HG02840 (cell line): ENCODE data around the gene BAG3.
"Not testable (repeated sequence)": the region's sequence is repeated elsewhere in the genome, so short reads cannot be mapped to it uniquely, and the experiment has no call there.

Source experiments
- ATAC-seq: cut with Tn5 transposase; IDR thresholded peaks from one replicate; pipeline ENCODE4 v1.9.1; 2021; ENCODE audit warnings: mild to moderate bottlenecking, moderate library complexity, moderate number of reproducible peaks; ENCODE audit not compliant: unreplicated experiment, low FRiP score

Gene BAG3

DNA sequence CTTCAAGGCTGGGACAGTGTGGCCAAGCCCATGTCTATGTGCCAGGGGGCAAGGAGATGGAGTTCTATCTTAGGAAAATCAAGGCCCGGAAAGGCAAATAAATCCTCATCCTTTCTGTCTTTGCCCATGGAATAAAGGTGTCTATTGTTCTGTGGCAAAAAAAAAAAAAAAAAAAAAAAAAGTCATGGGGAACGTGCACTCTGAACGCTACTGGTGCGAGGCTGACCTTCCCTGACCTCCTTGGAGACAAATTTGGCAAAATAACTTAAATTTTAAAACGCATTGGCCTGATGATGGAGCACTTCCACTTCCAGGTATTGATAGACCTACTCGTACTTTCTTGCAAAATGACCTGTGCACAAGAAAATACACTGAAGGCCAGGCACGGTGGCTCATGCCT is 12.2 kb upstream of the BAG3 start:
- ATAC-seq, result no peak

DNA sequence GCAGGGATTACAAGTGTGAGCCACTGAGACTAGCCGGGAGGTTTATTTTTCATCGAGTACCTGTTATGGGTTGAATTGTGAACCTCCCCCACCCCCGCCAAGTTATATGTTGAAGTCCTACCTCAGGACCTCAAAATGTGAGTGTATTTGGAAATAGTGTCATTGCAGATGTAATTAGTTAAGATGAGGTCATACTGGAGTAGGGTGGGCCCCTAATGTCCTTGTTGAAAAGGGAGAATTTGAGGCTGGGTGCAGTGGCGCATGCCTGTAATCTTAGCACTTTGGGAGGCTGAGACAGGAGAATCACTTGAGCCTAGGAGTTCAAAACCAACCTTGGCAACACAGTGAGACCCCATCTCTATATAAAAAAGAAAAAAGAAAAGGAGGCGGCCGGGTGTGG is 10.8 kb upstream of the BAG3 start:
- ATAC-seq, result no peak

GRCh38 chr10:119640875-119641526 is 10.2 kb upstream of the BAG3 start:
- no peak for ATAC-seq

- no peak for ATAC-seq
These were observed 8.5 kb upstream of the BAG3 start for GRCh38 chr10:119642556-119643111.

DNA sequence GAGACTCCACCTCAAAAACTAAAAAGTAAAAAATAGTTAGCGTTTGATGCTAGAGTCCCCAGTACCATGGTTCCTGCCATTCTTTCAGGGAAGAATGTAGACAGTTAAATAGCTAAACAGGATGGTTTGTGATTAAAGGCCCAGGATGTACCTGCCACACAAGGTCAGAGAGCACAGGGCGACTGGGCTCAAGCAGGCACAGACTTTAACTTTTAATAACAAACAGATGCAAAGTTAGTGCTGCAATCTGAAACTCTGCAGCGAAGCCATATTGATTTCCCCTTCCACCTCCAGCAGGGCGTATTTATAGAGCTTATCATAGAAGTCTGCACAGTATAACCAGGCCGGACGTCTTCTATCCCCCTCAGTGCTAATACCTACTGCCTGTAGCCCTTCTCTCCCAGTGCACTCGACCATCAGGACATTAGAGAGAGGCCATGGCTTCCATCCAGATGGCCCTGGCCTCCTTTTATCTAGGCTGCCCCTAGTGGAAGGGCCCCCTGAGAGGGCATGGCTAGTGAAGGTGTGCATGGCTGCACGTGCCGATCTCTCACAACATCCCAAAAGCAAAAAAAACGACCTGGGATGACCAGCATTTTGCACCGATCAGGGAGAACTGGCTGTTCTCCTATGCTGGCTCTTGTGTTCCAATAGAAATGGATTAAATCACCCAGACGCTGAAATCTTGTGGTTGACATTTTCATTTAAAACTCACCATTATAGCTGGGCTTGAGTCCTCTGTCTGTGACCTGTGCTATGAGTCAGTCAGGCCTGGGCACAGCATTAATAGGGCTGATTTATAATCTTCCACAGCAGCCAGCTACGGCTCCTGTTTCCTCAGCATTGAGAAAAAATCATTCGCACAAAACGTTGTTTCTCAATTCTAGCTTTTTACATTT is 7.6 kb upstream of the BAG3 start:
- no peak for ATAC-seq

- no peak for ATAC-seq
These were observed 6.9 kb upstream of the BAG3 start for GRCh38 chr10:119644205-119644814.

GRCh38 chr10:119644994-119645393 is 6.2 kb upstream of the BAG3 start:
- ATAC-seq, result no peak

GRCh38 chr10:119650062-119650461 is 1.1 kb upstream of the BAG3 start:
- no peak for ATAC-seq

GRCh38 chr10:119651514-119652360 is 557 bp downstream of the BAG3 start:
- no peak for ATAC-seq

- ATAC-seq, result no peak
These were observed 1.2 kb downstream of the BAG3 start for GRCh38 chr10:119652361-119652730.

- no peak for ATAC-seq
These were observed 2.0 kb downstream of the BAG3 start for GRCh38 chr10:119653209-119653608.

GRCh38 chr10:119653916-119654315 is 2.7 kb downstream of the BAG3 start:
- ATAC-seq, result no peak

- ATAC-seq, result no peak
These were observed 3.4 kb downstream of the BAG3 start for GRCh38 chr10:119654540-119654939.

GRCh38 chr10:119655566-119656001 is 4.4 kb downstream of the BAG3 start:
- no peak for ATAC-seq

GRCh38 chr10:119656760-119657159 is 5.6 kb downstream of the BAG3 start:
- no peak for ATAC-seq

DNA sequence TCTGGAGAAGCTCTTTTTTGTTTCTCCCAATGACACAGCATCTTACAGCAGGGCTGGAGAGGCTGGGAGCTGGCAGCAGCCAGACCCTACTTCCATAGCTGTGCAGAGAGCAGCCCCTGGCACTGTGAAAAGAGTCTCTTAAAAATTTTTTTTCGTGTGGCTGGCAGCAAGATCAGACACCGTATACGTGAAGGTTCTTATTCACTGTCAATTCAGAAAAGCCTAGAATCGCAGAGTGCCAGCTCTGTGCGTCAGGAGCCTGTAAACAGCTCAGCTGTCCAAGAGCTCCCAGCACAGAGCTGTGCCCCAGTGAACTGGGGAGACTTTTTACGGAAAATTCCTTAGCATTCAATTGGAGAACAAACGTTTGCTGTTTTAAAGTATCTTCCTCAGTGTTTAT is 6.5 kb downstream of the BAG3 start:
- ATAC-seq, result no peak

DNA sequence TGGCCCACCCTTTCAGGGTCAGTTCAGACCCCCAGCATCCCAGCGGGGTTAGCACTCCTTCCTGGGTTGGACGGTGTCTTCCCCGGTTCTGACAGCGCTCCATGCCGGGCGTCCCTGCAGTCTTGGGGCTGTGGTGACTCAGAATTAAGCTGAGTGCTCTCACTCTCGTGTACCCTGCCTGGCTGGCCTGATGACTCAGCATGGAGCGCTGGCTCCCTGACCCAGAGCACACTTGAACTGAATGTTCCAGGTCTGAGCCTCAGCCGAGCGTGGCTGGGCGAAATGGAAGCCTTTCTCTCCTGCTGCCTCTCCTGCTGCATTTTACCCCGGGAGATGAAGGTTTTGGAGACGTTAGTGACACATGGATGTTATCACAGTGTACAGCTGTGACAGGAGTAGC is 7.1 kb downstream of the BAG3 start:
- no peak for ATAC-seq

GRCh38 chr10:119659951-119660350 is 8.8 kb downstream of the BAG3 start:
- no peak for ATAC-seq

DNA sequence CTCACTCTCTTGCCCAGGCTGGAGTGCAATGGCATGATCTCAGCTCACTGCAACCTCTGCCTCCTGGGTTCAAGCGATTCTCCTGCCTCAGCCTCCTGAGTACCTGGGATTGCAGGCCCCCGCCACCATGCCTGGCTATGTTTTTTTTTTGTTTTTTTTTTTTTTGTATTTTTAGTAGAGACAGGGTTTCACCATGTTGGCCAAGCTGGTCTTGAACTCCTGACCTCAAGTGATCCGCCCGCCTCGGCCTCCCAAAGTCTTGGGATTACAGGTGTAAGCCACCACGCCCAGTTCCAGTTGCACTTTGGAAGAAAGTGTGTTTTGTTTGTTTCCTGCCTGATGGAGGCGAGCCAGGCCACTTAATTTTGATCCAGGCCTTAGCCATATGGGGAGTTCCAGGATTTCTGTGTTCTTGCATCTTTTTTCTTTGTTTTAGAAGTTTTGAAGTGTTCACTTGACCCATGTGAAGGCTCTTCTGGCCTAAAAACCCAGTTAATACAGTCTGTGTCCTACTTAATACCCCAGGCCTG is 11.0 kb downstream of the BAG3 start:
- ATAC-seq, result not testable (repeated sequence)
